Neuronal stem cell (in vitro differentiated cells): Measurements from ENCODE around the gene NECTIN4.

Source experiments
- DNase-seq: peaks from one replicate; pipeline ENCODE4 v3.0.0-alpha.2; 2013; ENCODE audit warnings: low spot score
- H2AFZ ChIP-seq: one replicate; pipeline ENCODE4 v1.6.1; 2013; ENCODE audit warnings: mild to moderate bottlenecking, low read length, inconsistent platforms
- H2AK5ac ChIP-seq: 2 replicates; pipeline ENCODE4 v1.6.1; 2013; ENCODE audit warnings: low read depth, mild to moderate bottlenecking, inconsistent platforms, low read length, moderate library complexity, mixed read lengths
- H2BK120ac ChIP-seq: 2 replicates; pipeline ENCODE4 v1.6.1; 2013; ENCODE audit warnings: low read depth, mild to moderate bottlenecking, inconsistent platforms, low read length, moderate library complexity, mixed read lengths
- H2BK12ac ChIP-seq: one replicate; pipeline ENCODE4 v1.6.1; 2013; ENCODE audit warnings: low read length, inconsistent platforms
- H2BK15ac ChIP-seq: 2 replicates; pipeline ENCODE4 v1.6.1; 2013; ENCODE audit warnings: mild to moderate bottlenecking, low read length, inconsistent platforms, mixed read lengths
- H2BK5ac ChIP-seq: one replicate; pipeline ENCODE4 v1.6.1; 2013; ENCODE audit warnings: inconsistent platforms, mild to moderate bottlenecking, low read length, moderate library complexity
- H3K14ac ChIP-seq: one replicate; pipeline ENCODE4 v1.6.1; 2013; ENCODE audit warnings: low read length, inconsistent platforms
- H3K18ac ChIP-seq: 2 replicates; pipeline ENCODE4 v1.6.1; 2013; ENCODE audit warnings: low read length, inconsistent platforms
- H3K23ac ChIP-seq: 2 replicates; pipeline ENCODE4 v1.6.1; 2013; ENCODE audit warnings: low read depth, mild to moderate bottlenecking, mixed read lengths, low read length, inconsistent platforms; ENCODE audit not compliant: poor library complexity
- H3K27ac ChIP-seq: replicated peaks from 3 replicates; pipeline ENCODE4 v1.5.1; 2013; ENCODE audit warnings: low read length, inconsistent platforms
- H3K27me3 ChIP-seq, 3 experiments: 2 replicates each; pipeline ENCODE4 v1.6.1; 2013; ENCODE audit warnings: low read length in 3 of 3, mild to moderate bottlenecking in 2 of 3, inconsistent platforms in 1 of 3, low read depth in 1 of 3, mixed read lengths in 1 of 3, moderate library complexity in 1 of 3; ENCODE audit not compliant: control insufficient read depth in 3 of 3, insufficient read depth in 3 of 3
- H3K36me3 ChIP-seq, 2 donors: replicated peaks in 1 of 2; 2 replicates each; pipeline ENCODE4 v1.6.1; 2013; ENCODE audit warnings: low read length in 2 of 2; ENCODE audit not compliant: control insufficient read depth in 2 of 2, insufficient read depth in 2 of 2
- H3K4ac ChIP-seq: 2 replicates; pipeline ENCODE4 v1.6.1; 2013; ENCODE audit warnings: inconsistent platforms, mild to moderate bottlenecking, low read length, moderate library complexity
- H3K4me1 ChIP-seq, 2 donors: 1 replicate in 1 of 2; 2 replicates in 1 of 2; pipeline ENCODE4 v1.6.1; 2013; ENCODE audit warnings: low read length in 2 of 2, low read depth in 1 of 2; ENCODE audit not compliant: control insufficient read depth in 2 of 2, insufficient read depth in 1 of 2
- H3K4me2 ChIP-seq: one replicate; pipeline ENCODE4 v1.6.1; 2013; ENCODE audit warnings: mild to moderate bottlenecking, low read length, inconsistent platforms; ENCODE audit not compliant: insufficient read depth, poor library complexity, severe bottlenecking
- H3K4me3 ChIP-seq, 2 donors: 2 replicates each; pipeline ENCODE4 v1.5.1; 2013; ENCODE audit warnings: low read length in 2 of 2, mild to moderate bottlenecking in 2 of 2, inconsistent platforms in 1 of 2, moderate library complexity in 1 of 2
- H3K79me1 ChIP-seq: one replicate; pipeline ENCODE4 v1.6.1; 2013; ENCODE audit warnings: low read depth, mild to moderate bottlenecking, inconsistent platforms, low read length, moderate library complexity
- H3K9ac ChIP-seq: one replicate; pipeline ENCODE4 v1.6.1; 2013; ENCODE audit warnings: mild to moderate bottlenecking, low read depth, low read length, inconsistent platforms; ENCODE audit not compliant: poor library complexity
- H3K9me3 ChIP-seq, 2 donors: replicated peaks in 1 of 2; 2 replicates each; pipeline versions ENCODE3 to v1.6.1; 2013; ENCODE audit warnings: low read length in 2 of 2, mild to moderate bottlenecking in 2 of 2, inconsistent platforms in 1 of 2, low read depth in 1 of 2, mixed read lengths in 1 of 2, moderate library complexity in 1 of 2; ENCODE audit not compliant: control insufficient read depth in 2 of 2, insufficient read depth in 1 of 2
- H4K8ac ChIP-seq: one replicate; pipeline ENCODE4 v1.6.1; 2013; ENCODE audit warnings: low read depth, mild to moderate bottlenecking, inconsistent platforms, low read length, moderate library complexity
- H4K91ac ChIP-seq: one replicate; pipeline ENCODE4 v1.6.1; 2013; ENCODE audit warnings: low read length, low read depth, mild to moderate bottlenecking, inconsistent platforms; ENCODE audit not compliant: poor library complexity
- WGBS, 2 donors: extraction: QIAGEN DNeasy Blood & Tissue Kit; methylation state at CpG; one replicate each; pipeline ENCODE4 v1.1.7; 2013; ENCODE audit warnings: missing lambda C conversion rate in 2 of 2, mixed read lengths in 1 of 2; ENCODE audit not compliant: insufficient read length in 2 of 2, insufficient replicate concordance in 1 of 2; ENCODE audit errors: extremely low coverage in 2 of 2; 5-methylcytosine and 5-hydroxymethylcytosine counted together

Gene NECTIN4

DNA sequence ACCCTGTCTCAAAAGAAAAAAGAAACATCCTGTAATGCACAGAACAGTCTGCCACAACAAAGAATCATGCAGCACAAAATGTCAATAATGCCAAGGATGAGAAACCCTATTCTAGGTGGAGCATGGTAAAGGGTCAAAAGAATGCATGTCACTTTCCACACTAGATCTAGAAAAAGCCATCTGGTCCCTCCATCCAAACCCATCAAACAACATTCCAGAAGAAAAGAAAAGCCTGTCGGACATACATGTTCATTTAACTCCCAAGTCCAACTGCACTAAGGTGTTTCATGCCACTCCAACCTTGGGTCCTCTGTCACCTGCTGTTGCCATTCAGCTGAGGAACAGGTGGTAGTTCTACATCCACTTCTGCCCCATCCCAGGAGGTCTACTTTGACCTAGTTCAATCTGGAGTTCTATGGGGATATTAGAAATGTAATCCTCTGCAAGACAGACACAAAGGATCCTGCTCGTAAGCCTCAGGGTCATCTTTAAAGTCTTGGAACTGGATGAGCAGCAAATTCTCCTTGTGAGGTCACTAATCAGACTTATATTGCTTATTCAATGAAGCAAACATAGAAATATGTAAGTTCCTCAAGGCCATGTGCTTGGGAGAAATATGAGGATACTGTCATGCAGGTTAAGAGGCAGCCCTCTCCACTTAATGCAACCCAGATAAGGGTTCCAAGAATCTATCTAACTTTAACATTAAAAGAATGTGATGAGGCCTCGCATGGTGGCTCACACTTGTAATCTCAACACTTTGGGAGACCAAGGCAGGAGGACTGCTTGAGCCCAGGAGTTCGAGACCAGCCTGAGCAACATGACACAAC lies 39.4 kb upstream of the NECTIN4 start:
- no peak overlapping the region for H4K91ac ChIP-seq
- H3K18ac ChIP-seq, result no peak overlapping the region
- H2AFZ ChIP-seq, result no peak overlapping the region
- no CpG with 5 or more reads among the region's 4 CpGs for WGBS, 2 donors
- no peak overlapping the region for H2BK120ac ChIP-seq
- no peak for DNase-seq
- no peaks in the 10 kb centered on the region for H3K27me3 ChIP-seq
- H3K27ac ChIP-seq, result no peak overlapping the region
- no peak overlapping the region for H3K4me3 ChIP-seq
- peaks cover 5% of the 10 kb centered on the region for H3K79me1 ChIP-seq
- H3K9ac ChIP-seq, result no peak overlapping the region
- H2AK5ac ChIP-seq, result no peak overlapping the region
- H3K9me3 ChIP-seq, result no peaks in the 10 kb centered on the region
- H3K23ac ChIP-seq, result no peak overlapping the region
- H3K14ac ChIP-seq, result no peak overlapping the region
- no peak overlapping the region for H2BK12ac ChIP-seq
- H3K4me2 ChIP-seq, result no peak overlapping the region
- no peak overlapping the region for H4K8ac ChIP-seq
- H2BK15ac ChIP-seq, result no peak overlapping the region
- peaks cover 3 to 15% of the 10 kb centered on the region in 2 donors for H3K4me1 ChIP-seq
- H2BK5ac ChIP-seq, result no peak overlapping the region
- peaks cover 25 to 65% of the 10 kb centered on the region in 2 donors for H3K36me3 ChIP-seq
- no peak overlapping the region for H3K4ac ChIP-seq

DNA sequence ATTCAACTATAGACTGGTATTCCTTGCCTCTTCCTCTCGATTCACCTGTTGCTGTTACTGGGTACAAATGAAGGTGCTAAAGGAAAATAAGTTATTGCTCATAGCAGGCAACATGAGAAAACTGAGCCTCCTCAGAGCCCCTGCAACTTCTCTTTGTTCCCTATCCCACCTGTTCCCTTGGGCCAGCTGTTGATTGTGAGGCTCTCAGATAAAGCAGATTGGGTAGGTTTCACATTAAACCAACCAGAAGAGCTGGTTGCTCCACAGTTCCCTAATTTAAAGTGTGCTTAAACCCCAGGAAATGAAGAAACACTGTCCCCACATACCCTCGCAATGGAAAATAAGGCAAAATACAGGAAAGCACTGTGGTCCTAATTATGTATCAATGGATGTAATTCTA lies 38.3 kb upstream of the NECTIN4 start:
- Histone ChIP-seq H3K36me3 (peaks cover 33 to 75% of the 10 kb centered on the region in 2 donors), H4K8ac (no peak overlapping the region), H2BK12ac (no peak overlapping the region), H3K4me2 (no peak overlapping the region), H3K79me1 (peaks cover 5% of the 10 kb centered on the region), H3K4me1 (peaks cover 0 to 11% of the 10 kb centered on the region in 2 donors), H3K9ac (no peak overlapping the region), H2AFZ (no peak overlapping the region), H2BK15ac (no peak overlapping the region), H3K23ac (no peak overlapping the region), H2BK120ac (no peak overlapping the region), H3K4me3 (no peak overlapping the region), H4K91ac (no peak overlapping the region), H3K27ac (no peak overlapping the region), H3K4ac (no peak overlapping the region), H2AK5ac (no peak overlapping the region), H2BK5ac (no peak overlapping the region), H3K14ac (no peak overlapping the region), H3K18ac (no peak overlapping the region), H3K9me3 (no peaks in the 10 kb centered on the region), H3K27me3 (no peaks in the 10 kb centered on the region)
- no peak for DNase-seq
- WGBS, 2 donors, result no CpG with 5 or more reads among the region's 2 CpGs

- Histone ChIP-seq H3K23ac (no peak overlapping the region), H2BK15ac (no peak overlapping the region), H3K4me1 (peaks cover 4 to 11% of the 10 kb centered on the region in 2 donors), H3K79me1 (peaks cover 2% of the 10 kb centered on the region), H4K91ac (no peak overlapping the region), H2AK5ac (no peak overlapping the region), H3K27ac (no peak overlapping the region), H3K4me3 (no peak overlapping the region), H3K27me3 (no peaks in the 10 kb centered on the region), H3K14ac (no peak overlapping the region), H2BK12ac (no peak overlapping the region), H4K8ac (no peak overlapping the region), H3K36me3 (peaks cover 51 to 87% of the 10 kb centered on the region in 2 donors), H2BK5ac (no peak overlapping the region), H3K4me2 (no peak overlapping the region), H3K18ac (no peak overlapping the region), H3K4ac (no peak overlapping the region), H2AFZ (no peak overlapping the region), H3K9ac (no peak overlapping the region), H3K9me3 (no peaks in the 10 kb centered on the region), H2BK120ac (no peak overlapping the region)
- no CpG with 5 or more reads among the region's 6 CpGs for WGBS, 2 donors
- DNase-seq, result no peak
These were observed 33.6 kb upstream of the NECTIN4 start for GRCh38 chr1:161122967-161123366.

DNA sequence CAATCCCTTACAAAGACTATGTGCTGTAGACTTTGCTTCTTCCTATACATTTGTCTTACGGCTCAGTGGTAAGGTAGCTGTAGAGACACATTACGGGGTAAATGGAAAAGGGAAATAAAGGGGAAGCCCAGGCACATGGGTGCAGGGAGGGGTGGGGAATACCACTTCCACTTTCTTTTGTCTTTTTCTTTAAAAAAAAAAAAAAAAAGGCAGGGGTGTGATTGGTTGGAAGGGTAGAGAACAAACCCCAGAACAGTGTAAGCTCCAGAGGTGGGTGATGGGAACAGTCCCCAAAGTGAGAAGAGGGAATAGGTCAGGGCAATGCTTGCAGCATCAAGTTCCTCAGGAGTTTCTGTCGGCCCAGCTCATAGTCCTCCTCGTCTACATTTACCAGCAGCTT lies 32.5 kb upstream of the NECTIN4 start:
- H3K14ac ChIP-seq, result no peak overlapping the region
- H2BK12ac ChIP-seq, result no peak overlapping the region
- H2BK5ac ChIP-seq, result no peak overlapping the region
- peaks cover 6% of the 10 kb centered on the region for H3K79me1 ChIP-seq
- H3K27me3 ChIP-seq, result no peaks in the 10 kb centered on the region
- no peak overlapping the region for H4K91ac ChIP-seq
- H4K8ac ChIP-seq, result no peak overlapping the region
- no peak overlapping the region for H2BK120ac ChIP-seq
- H3K4ac ChIP-seq, result no peak overlapping the region
- no peak overlapping the region for H3K27ac ChIP-seq
- H3K18ac ChIP-seq, result no peak overlapping the region
- no peak for DNase-seq
- no peak overlapping the region for H3K23ac ChIP-seq
- H2AK5ac ChIP-seq, result no peak overlapping the region
- no peak overlapping the region for H3K4me2 ChIP-seq
- H3K9me3 ChIP-seq, result no peaks in the 10 kb centered on the region
- H3K36me3 ChIP-seq, result peaks cover 48 to 76% of the 10 kb centered on the region in 2 donors
- no peak overlapping the region for H2AFZ ChIP-seq
- no CpG with 5 or more reads among the region's 4 CpGs for WGBS, 2 donors
- H3K4me1 ChIP-seq, result peaks cover 4 to 14% of the 10 kb centered on the region in 2 donors
- H3K9ac ChIP-seq, result no peak overlapping the region
- H3K4me3 ChIP-seq, result no peak overlapping the region
- no peak overlapping the region for H2BK15ac ChIP-seq
